GM12875 (cell line): ENCODE measurements around the gene CST4.
"Not testable (repeated sequence)": the region's sequence is repeated elsewhere in the genome, so short reads cannot be mapped to it uniquely, and the experiment has no call there.

Experiments used
- H3K4me3 ChIP-seq: one replicate; pipeline ENCODE4 v1.5.1; 2011; ENCODE audit warnings: low read depth, low read length, control low read depth
- CTCF ChIP-seq: IDR thresholded peaks from 2 replicates; pipeline ENCODE4 v1.5.1; 2011; ENCODE audit warnings: low read depth, mild to moderate bottlenecking, control low read depth, inconsistent platforms, low read length, moderate library complexity, borderline replicate concordance; ENCODE audit not compliant: insufficient read depth

The CST4 gene

DNA sequence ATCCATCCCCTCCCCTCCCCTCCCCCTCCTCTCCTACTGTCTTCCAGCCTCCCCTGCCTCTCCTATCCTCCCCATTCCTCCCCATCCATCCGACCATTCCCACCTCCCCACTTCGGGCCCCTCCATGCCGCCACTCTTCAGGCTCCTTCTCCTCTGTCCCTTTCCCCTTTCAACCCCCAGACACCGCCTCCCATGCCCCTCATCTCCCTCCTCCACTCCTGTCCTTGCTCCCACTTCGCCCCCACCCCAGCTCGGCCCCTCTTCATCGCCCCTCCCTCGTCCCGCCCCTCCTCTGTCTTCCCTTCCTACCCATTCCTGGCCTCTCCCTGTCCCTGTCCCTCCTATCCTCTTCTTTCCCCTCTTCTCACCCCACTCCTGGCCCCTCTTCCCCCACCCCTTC is 50.5 kb downstream of the CST4 start:
- no peak overlapping the region for H3K4me3 ChIP-seq
- TF ChIP-seq CTCF = no peak

- no peak for TF ChIP-seq CTCF
- H3K4me3 ChIP-seq = peak within 1 kb of the TSS; percentile 64
Measured at GRCh38 chr20:23637282-23638221, 51.3 kb downstream of the CST4 start, which contains the start of gene CST3. TSS of gene CST3 (minus strand) at chr20:23637955. CDS start at chr20:23637862, 93 bp downstream.

GRCh38 chr20:23636908-23637281 is 51.9 kb downstream of the CST4 start:
- H3K4me3 ChIP-seq = peak overlapping the region; percentile 64

GRCh38 chr20:23636182-23636907 is 52.5 kb downstream of the CST4 start:
- H3K4me3 ChIP-seq = no peak overlapping the region
- TF ChIP-seq CTCF = no peak

More at GRCh38 chr20:23636908-23637281, 51.9 kb downstream of the CST4 start:
- TF ChIP-seq CTCF = no peak

- not testable (repeated sequence) for H3K4me3 ChIP-seq
Measured at GRCh38 chr20:23635768-23636090, 53.1 kb downstream of the CST4 start.
